ENCODE measurements around the gene ANKRD16. TPM values are rescaled to one million over a fixed set of nuclear protein-coding genes. Genes with fewer than 3 reads are reported as not detected.

Gene ANKRD16
- total and polyA plus RNA-seq, 2 donors (not counting 1 experiment from before 2014, with no cell fraction given) = 10.9 to 12.6 TPM

DNA sequence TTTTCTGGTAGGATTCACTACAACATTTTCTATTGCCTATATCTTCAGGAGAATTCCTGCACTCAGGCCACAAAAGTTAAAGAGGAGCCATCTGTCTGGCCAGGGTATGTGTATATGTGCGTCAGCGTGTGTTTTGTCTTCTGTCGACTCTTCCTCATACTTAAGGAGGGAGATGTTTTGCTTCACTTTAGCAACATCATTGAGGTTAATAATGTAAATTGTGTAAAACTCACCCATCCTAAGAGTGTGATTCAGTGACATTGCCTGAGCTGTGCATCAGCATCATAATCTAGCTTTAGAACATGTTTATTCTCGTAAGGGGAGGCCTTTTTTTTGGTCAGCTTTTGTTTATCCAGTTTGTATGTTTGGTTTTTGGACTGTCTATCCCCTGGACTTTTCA is 24.0 kb upstream of the ANKRD16 start:
- no peaks in the 10 kb centered on the region for H3K27me3 Mint-ChIP-seq
- peaks cover 12% of the 10 kb centered on the region for H3K79me2 ChIP-seq (ENCODE audit: control insufficient read depth, insufficient read depth, low read length)
- H2AFZ ChIP-seq (ENCODE audit: insufficient read depth, low read depth, low read length, poor library complexity, severe bottlenecking) = no peak overlapping the region
- H3K4me1 Mint-ChIP-seq = no peaks in the 10 kb centered on the region
- ATAC-seq (ENCODE audit: low read depth) (no peak), DNase-seq (no peak)
- WGBS (ENCODE audit: insufficient coverage) = no CpG with 5 or more reads among the region's 4 CpGs
- H3K4me3 ChIP-seq (ENCODE audit: control extremely low read depth in 1 of 5, extremely low read depth in 1 of 5, insufficient read depth in 1 of 5, low read depth in 2 of 5, low read length in 4 of 5) = no peak overlapping the region
- peaks cover 29 to 95% of the 10 kb centered on the region in 2 experiments for H3K36me3 ChIP-seq (replicated peaks in 1 of 2; ENCODE audit: control extremely low read depth in 1 of 2, control insufficient read depth in 1 of 2, extremely low read depth in 1 of 2, insufficient read depth in 2 of 2, low read length in 1 of 2)
- ChIA-PET CTCF (no interaction called here), POLR2A (no interaction called here)
- H3K4me3 Mint-ChIP-seq = no peak overlapping the region
- H3K4me1 ChIP-seq (ENCODE audit: control insufficient read depth in 2 of 2, insufficient read depth in 2 of 2, low read length in 2 of 2) = no peaks in the 10 kb centered on the region
- H3K27ac ChIP-seq (ENCODE audit: low read length in 2 of 2) = no peak overlapping the region
- no peaks in the 10 kb centered on the region for H3K9me3 Mint-ChIP-seq (ENCODE audit: insufficient read depth)
- no peak for TF ChIP-seq EZH2 (IDR thresholded peaks at IDR 0.05; ENCODE audit: borderline replicate concordance, insufficient read depth, low read depth, low read length, poor library complexity, severe bottlenecking)
- TF ChIP-seq, protein P1, sequence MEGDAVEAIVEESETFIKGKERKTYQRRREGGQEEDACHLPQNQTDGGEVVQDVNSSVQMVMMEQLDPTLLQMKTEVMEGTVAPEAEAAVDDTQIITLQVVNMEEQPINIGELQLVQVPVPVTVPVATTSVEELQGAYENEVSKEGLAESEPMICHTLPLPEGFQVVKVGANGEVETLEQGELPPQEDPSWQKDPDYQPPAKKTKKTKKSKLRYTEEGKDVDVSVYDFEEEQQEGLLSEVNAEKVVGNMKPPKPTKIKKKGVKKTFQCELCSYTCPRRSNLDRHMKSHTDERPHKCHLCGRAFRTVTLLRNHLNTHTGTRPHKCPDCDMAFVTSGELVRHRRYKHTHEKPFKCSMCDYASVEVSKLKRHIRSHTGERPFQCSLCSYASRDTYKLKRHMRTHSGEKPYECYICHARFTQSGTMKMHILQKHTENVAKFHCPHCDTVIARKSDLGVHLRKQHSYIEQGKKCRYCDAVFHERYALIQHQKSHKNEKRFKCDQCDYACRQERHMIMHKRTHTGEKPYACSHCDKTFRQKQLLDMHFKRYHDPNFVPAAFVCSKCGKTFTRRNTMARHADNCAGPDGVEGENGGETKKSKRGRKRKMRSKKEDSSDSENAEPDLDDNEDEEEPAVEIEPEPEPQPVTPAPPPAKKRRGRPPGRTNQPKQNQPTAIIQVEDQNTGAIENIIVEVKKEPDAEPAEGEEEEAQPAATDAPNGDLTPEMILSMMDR (IDR thresholded peaks at IDR 0.05) = no peak
- no peaks in the 10 kb centered on the region for H3K9me3 ChIP-seq (ENCODE audit: control extremely low read depth in 1 of 3, control insufficient read depth in 2 of 3, insufficient read depth in 1 of 3, low read length in 2 of 3)
- no peaks in the 10 kb centered on the region for H3K27me3 ChIP-seq (replicated peaks in 1 of 4; ENCODE audit: control extremely low read depth in 1 of 4, control insufficient read depth in 3 of 4, insufficient read depth in 4 of 4, low read length in 3 of 4)
- no peak overlapping the region for H3K9ac ChIP-seq (ENCODE audit: low read length)
- no peak overlapping the region for H3K27ac Mint-ChIP-seq
- no peak overlapping the region for H3K4me2 ChIP-seq (replicated peaks; ENCODE audit: low read depth, low read length, poor library complexity, severe bottlenecking)
- no peaks in the 10 kb centered on the region for H4K20me1 ChIP-seq (ENCODE audit: control insufficient read depth, insufficient read depth, low read length, poor library complexity, severe bottlenecking)
- intact Hi-C loops (cut with micrococcal nuclease) = no loop called here

DNA sequence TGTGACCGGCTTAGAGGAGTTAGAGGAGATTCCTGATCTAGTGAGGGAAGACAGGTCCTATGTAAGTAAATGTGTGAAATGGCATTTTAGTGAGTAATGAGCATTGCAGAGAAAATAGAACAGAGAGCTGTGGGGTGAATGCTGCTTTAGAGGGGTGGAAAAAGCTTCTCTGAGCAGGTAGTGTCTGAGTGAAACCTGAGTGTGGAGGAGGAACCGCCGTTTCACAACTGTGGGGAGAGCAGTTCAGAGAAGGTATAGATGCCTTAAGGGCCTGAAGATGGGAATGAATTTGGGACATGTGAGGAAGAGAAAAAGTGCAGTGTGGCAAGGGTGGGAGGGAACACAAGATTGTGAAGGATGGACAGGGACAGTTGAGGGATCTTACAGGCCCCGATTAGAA is 22.0 kb upstream of the ANKRD16 start:
- peaks cover 5% of the 10 kb centered on the region for H3K4me1 Mint-ChIP-seq
- Histone ChIP-seq H3K4me3 (ENCODE audit: control extremely low read depth in 1 of 5, extremely low read depth in 1 of 5, insufficient read depth in 1 of 5, low read depth in 2 of 5, low read length in 4 of 5) (no peak overlapping the region), H3K4me1 (ENCODE audit: control insufficient read depth in 2 of 2, insufficient read depth in 2 of 2, low read length in 2 of 2) (no peaks in the 10 kb centered on the region), H3K27ac (ENCODE audit: low read length in 2 of 2) (no peak overlapping the region), H3K4me2 (replicated peaks; ENCODE audit: low read depth, low read length, poor library complexity, severe bottlenecking) (no peak overlapping the region), H4K20me1 (ENCODE audit: control insufficient read depth, insufficient read depth, low read length, poor library complexity, severe bottlenecking) (no peaks in the 10 kb centered on the region), H3K79me2 (ENCODE audit: control insufficient read depth, insufficient read depth, low read length) (peaks cover 28% of the 10 kb centered on the region), H3K9ac (ENCODE audit: low read length) (no peak overlapping the region), H2AFZ (ENCODE audit: insufficient read depth, low read depth, low read length, poor library complexity, severe bottlenecking) (no peak overlapping the region), H3K9me3 (ENCODE audit: control extremely low read depth in 1 of 3, control insufficient read depth in 2 of 3, insufficient read depth in 1 of 3, low read length in 2 of 3) (no peaks in the 10 kb centered on the region), H3K36me3 (replicated peaks in 1 of 2; ENCODE audit: control extremely low read depth in 1 of 2, control insufficient read depth in 1 of 2, extremely low read depth in 1 of 2, insufficient read depth in 2 of 2, low read length in 1 of 2) (peaks cover 28 to 84% of the 10 kb centered on the region in 2 experiments), H3K27me3 (replicated peaks in 1 of 4; ENCODE audit: control extremely low read depth in 1 of 4, control insufficient read depth in 3 of 4, insufficient read depth in 4 of 4, low read length in 3 of 4) (no peaks in the 10 kb centered on the region)
- no peak overlapping the region for H3K4me3 Mint-ChIP-seq
- intact Hi-C loops (cut with micrococcal nuclease) = no loop called here
- ATAC-seq (ENCODE audit: low read depth) (no peak), DNase-seq (no peak)
- H3K27ac Mint-ChIP-seq = no peak overlapping the region
- no peaks in the 10 kb centered on the region for H3K9me3 Mint-ChIP-seq (ENCODE audit: insufficient read depth)
- 100% methylated on average over 3 of the region's 4 CpGs for WGBS (ENCODE audit: insufficient coverage)
- no peaks in the 10 kb centered on the region for H3K27me3 Mint-ChIP-seq
- CTCF ChIA-PET = no interaction called here
- TF ChIP-seq, protein P1 (IDR thresholded peaks at IDR 0.05) = no peak
- no peak for TF ChIP-seq EZH2 (IDR thresholded peaks at IDR 0.05; ENCODE audit: borderline replicate concordance, insufficient read depth, low read depth, low read length, poor library complexity, severe bottlenecking)
- POLR2A ChIA-PET = no interaction called here

All from B cell (primary cell).